ENCODE data around the gene RASSF9. TPM values are rescaled to one million over a fixed set of nuclear protein-coding genes. Genes with fewer than 3 reads are reported as not detected.

RASSF9 gene
- polyA plus RNA-seq, 6 donors from 2014 or later: not detected

GRCh38 chr12:85834378-85834777 is 1.8 kb downstream of the RASSF9 start:
- H3K27ac Mint-ChIP-seq: no peak overlapping the region
- H3K4me3 Mint-ChIP-seq: no peak overlapping the region
- no peak for ATAC-seq (ENCODE audit: low read depth in 2 of 2)
- H3K36me3 Mint-ChIP-seq: no peaks in the 10 kb centered on the region
- peaks cover 3 to 13% (median 7%) of the 10 kb centered on the region in 3 donors for H3K27me3 Mint-ChIP-seq
- DNase-seq: no peak
- H3K9me3 Mint-ChIP-seq: no peaks in the 10 kb centered on the region
- H3K4me1 Mint-ChIP-seq: no peaks in the 10 kb centered on the region

GRCh38 chr12:85833579-85833978 is 2.6 kb downstream of the RASSF9 start:
- DNase-seq: no peak
- no peaks in the 10 kb centered on the region for H3K36me3 Mint-ChIP-seq
- H3K4me3 Mint-ChIP-seq: no peak overlapping the region
- H3K27me3 Mint-ChIP-seq: peaks cover 6 to 13% (median 7%) of the 10 kb centered on the region in 3 donors
- no peak overlapping the region for H3K27ac Mint-ChIP-seq
- H3K4me1 Mint-ChIP-seq: no peaks in the 10 kb centered on the region
- no peaks in the 10 kb centered on the region for H3K9me3 Mint-ChIP-seq
- ATAC-seq (ENCODE audit: low read depth in 2 of 2): no peak

GRCh38 chr12:85831327-85831990 is 4.8 kb downstream of the RASSF9 start:
- H3K36me3 Mint-ChIP-seq: no peaks in the 10 kb centered on the region
- H3K4me3 Mint-ChIP-seq: no peak overlapping the region
- H3K4me1 Mint-ChIP-seq: no peaks in the 10 kb centered on the region
- no peak overlapping the region for H3K27ac Mint-ChIP-seq
- H3K9me3 Mint-ChIP-seq: peaks cover 0 to 3% (median 0%) of the 10 kb centered on the region in 7 donors
- DNase-seq: no peak
- ATAC-seq (ENCODE audit: low read depth in 2 of 2): no peak
- H3K27me3 Mint-ChIP-seq: peaks cover 6 to 7% (median 7%) of the 10 kb centered on the region in 3 donors

GRCh38 chr12:85829391-85829790 is 6.8 kb downstream of the RASSF9 start:
- H3K4me1 Mint-ChIP-seq: no peaks in the 10 kb centered on the region
- no peak for DNase-seq
- no peak for ATAC-seq (ENCODE audit: low read depth in 2 of 2)
- H3K4me3 Mint-ChIP-seq: no peak overlapping the region
- no peaks in the 10 kb centered on the region for H3K36me3 Mint-ChIP-seq
- peaks cover 0 to 3% (median 0%) of the 10 kb centered on the region in 3 donors for H3K27me3 Mint-ChIP-seq
- peaks cover 0 to 5% (median 0%) of the 10 kb centered on the region in 7 donors for H3K9me3 Mint-ChIP-seq
- H3K27ac Mint-ChIP-seq: no peak overlapping the region

GRCh38 chr12:85828576-85828975 is 7.6 kb downstream of the RASSF9 start:
- H3K27me3 Mint-ChIP-seq: peaks cover 0 to 3% (median 0%) of the 10 kb centered on the region in 3 donors
- no peak overlapping the region for H3K27ac Mint-ChIP-seq
- no peak overlapping the region for H3K4me3 Mint-ChIP-seq

GRCh38 chr12:85825746-85826145 is 10.5 kb downstream of the RASSF9 start:
- H3K36me3 Mint-ChIP-seq: no peaks in the 10 kb centered on the region
- peaks cover 0 to 3% (median 0%) of the 10 kb centered on the region in 3 donors for H3K27me3 Mint-ChIP-seq
- peaks cover 0 to 12% (median 5%) of the 10 kb centered on the region in 7 donors for H3K9me3 Mint-ChIP-seq
- H3K4me1 Mint-ChIP-seq: no peaks in the 10 kb centered on the region
- no peak overlapping the region for H3K4me3 Mint-ChIP-seq
- no peak overlapping the region for H3K27ac Mint-ChIP-seq
- DNase-seq (no peak), ATAC-seq (ENCODE audit: low read depth in 2 of 2) (no peak)

More at GRCh38 chr12:85828576-85828975, 7.6 kb downstream of the RASSF9 start:
- no peak for DNase-seq
- H3K36me3 Mint-ChIP-seq: no peaks in the 10 kb centered on the region
- no peak for ATAC-seq (ENCODE audit: low read depth in 2 of 2)
- no peaks in the 10 kb centered on the region for H3K4me1 Mint-ChIP-seq
- peaks cover 0 to 7% (median 0%) of the 10 kb centered on the region in 7 donors for H3K9me3 Mint-ChIP-seq

GRCh38 chr12:85823436-85824180 is 12.6 kb downstream of the RASSF9 start:
- H3K4me3 Mint-ChIP-seq: no peak overlapping the region
- H3K27me3 Mint-ChIP-seq: no peaks in the 10 kb centered on the region

GRCh38 chr12:85821759-85822158 is 14.4 kb downstream of the RASSF9 start:
- H3K27ac Mint-ChIP-seq: no peak overlapping the region
- no peaks in the 10 kb centered on the region for H3K36me3 Mint-ChIP-seq
- H3K4me3 Mint-ChIP-seq: no peak overlapping the region
- no peak for DNase-seq
- peaks cover 0 to 12% (median 5%) of the 10 kb centered on the region in 7 donors for H3K9me3 Mint-ChIP-seq
- no peaks in the 10 kb centered on the region for H3K27me3 Mint-ChIP-seq
- H3K4me1 Mint-ChIP-seq: no peaks in the 10 kb centered on the region
- ATAC-seq (ENCODE audit: low read depth in 2 of 2): no peak

More at GRCh38 chr12:85823436-85824180, 12.6 kb downstream of the RASSF9 start:
- ATAC-seq (ENCODE audit: low read depth in 2 of 2) (no peak), DNase-seq (no peak)
- H3K4me1 Mint-ChIP-seq: no peaks in the 10 kb centered on the region
- H3K9me3 Mint-ChIP-seq: peaks cover 0 to 12% (median 5%) of the 10 kb centered on the region in 7 donors
- no peaks in the 10 kb centered on the region for H3K36me3 Mint-ChIP-seq
- H3K27ac Mint-ChIP-seq: no peak overlapping the region

- Mint-ChIP-seq H3K4me3 (no peak overlapping the region), H3K27ac (no peak overlapping the region), H3K9me3 (peaks cover 0 to 12% (median 5%) of the 10 kb centered on the region in 7 donors), H3K36me3 (no peaks in the 10 kb centered on the region), H3K4me1 (no peaks in the 10 kb centered on the region), H3K27me3 (no peaks in the 10 kb centered on the region)
- ATAC-seq (ENCODE audit: low read depth in 2 of 2) (no peak), DNase-seq (no peak)
These were observed 15.0 kb downstream of the RASSF9 start for GRCh38 chr12:85821206-85821605.

GRCh38 chr12:85820101-85820500 is 16.1 kb downstream of the RASSF9 start:
- no peak for ATAC-seq (ENCODE audit: low read depth in 2 of 2)
- DNase-seq: no peak
- H3K4me3 Mint-ChIP-seq: no peak overlapping the region
- no peaks in the 10 kb centered on the region for H3K36me3 Mint-ChIP-seq
- H3K27ac Mint-ChIP-seq: no peak overlapping the region
- peaks cover 0 to 15% (median 2%) of the 10 kb centered on the region in 7 donors for H3K9me3 Mint-ChIP-seq
- H3K4me1 Mint-ChIP-seq: no peaks in the 10 kb centered on the region
- H3K27me3 Mint-ChIP-seq: no peaks in the 10 kb centered on the region

- no peaks in the 10 kb centered on the region for H3K4me1 Mint-ChIP-seq
- no peaks in the 10 kb centered on the region for H3K36me3 Mint-ChIP-seq
- peaks cover 0 to 5% (median 0%) of the 10 kb centered on the region in 7 donors for H3K9me3 Mint-ChIP-seq
- peak overlapping the region in 1 of 6 donors; percentile 66 for H3K27ac Mint-ChIP-seq
- ATAC-seq (ENCODE audit: low read depth in 2 of 2) (no peak), DNase-seq (no peak)
- H3K4me3 Mint-ChIP-seq: no peak overlapping the region
- no peaks in the 10 kb centered on the region for H3K27me3 Mint-ChIP-seq
These were observed 21.5 kb downstream of the RASSF9 start for GRCh38 chr12:85814741-85815140.

- Mint-ChIP-seq H3K36me3 (no peaks in the 10 kb centered on the region), H3K9me3 (peaks cover 0 to 5% (median 0%) of the 10 kb centered on the region in 7 donors), H3K27me3 (no peaks in the 10 kb centered on the region), H3K4me1 (no peaks in the 10 kb centered on the region), H3K4me3 (no peak overlapping the region), H3K27ac (no peak overlapping the region)
- ATAC-seq (ENCODE audit: low read depth in 2 of 2) (no peak), DNase-seq (no peak)
These were observed 22.1 kb downstream of the RASSF9 start for GRCh38 chr12:85814071-85814470.

GRCh38 chr12:85809500-85809899 is 26.7 kb downstream of the RASSF9 start:
- DNase-seq (no peak), ATAC-seq (ENCODE audit: low read depth in 2 of 2) (no peak)
- Mint-ChIP-seq H3K27me3 (no peaks in the 10 kb centered on the region), H3K9me3 (peaks cover 0 to 2% (median 0%) of the 10 kb centered on the region in 7 donors), H3K4me3 (no peak overlapping the region), H3K27ac (no peak overlapping the region), H3K4me1 (no peaks in the 10 kb centered on the region), H3K36me3 (no peaks in the 10 kb centered on the region)

GRCh38 chr12:85807730-85808129 is 28.5 kb downstream of the RASSF9 start:
- Mint-ChIP-seq H3K4me1 (no peaks in the 10 kb centered on the region), H3K9me3 (peaks cover 0 to 2% (median 0%) of the 10 kb centered on the region in 7 donors), H3K36me3 (no peaks in the 10 kb centered on the region), H3K27me3 (no peaks in the 10 kb centered on the region), H3K27ac (no peak overlapping the region), H3K4me3 (no peak overlapping the region)
- ATAC-seq (ENCODE audit: low read depth in 2 of 2): no peak
- DNase-seq: no peak
